HG03135 (cell line): ENCODE results near the gene SERHL2.
"Not testable (repeated sequence)": the region's sequence is repeated elsewhere in the genome, so short reads cannot be mapped to it uniquely, and the experiment has no call there.

Source experiments
- ATAC-seq: cut with Tn5 transposase; IDR thresholded peaks from one replicate; pipeline ENCODE4 v1.9.1; 2021; ENCODE audit warnings: mild to moderate bottlenecking, moderate library complexity; ENCODE audit not compliant: unreplicated experiment

SERHL2 gene

GRCh38 chr22:42553475-42554361, at the start of gene SERHL2:
Gene SERHL2 (plus strand): TSS chr22:42553956. CDS start chr22:42554021, 65 bp downstream.
- peak; percentile 46 for ATAC-seq

- not testable (repeated sequence) for ATAC-seq
Measured at GRCh38 chr22:42508327-42508974, 45.3 kb upstream of the SERHL2 start.

- not testable (repeated sequence) for ATAC-seq
Measured at GRCh38 chr22:42508975-42509364, 44.8 kb upstream of the SERHL2 start.

GRCh38 chr22:42509548-42509947, 44.2 kb upstream of the SERHL2 start:
- ATAC-seq: no peak

- ATAC-seq: no peak
Measured at GRCh38 chr22:42511401-42511891, 42.3 kb upstream of the SERHL2 start.

GRCh38 chr22:42512273-42512990, 41.3 kb upstream of the SERHL2 start:
- not testable (repeated sequence) for ATAC-seq

GRCh38 chr22:42514331-42514730, 39.4 kb upstream of the SERHL2 start:
- not testable (repeated sequence) for ATAC-seq

GRCh38 chr22:42515304-42515703, 38.5 kb upstream of the SERHL2 start:
- ATAC-seq: not testable (repeated sequence)

GRCh38 chr22:42515896-42516295, 37.9 kb upstream of the SERHL2 start:
- ATAC-seq: no peak

- ATAC-seq: not testable (repeated sequence)
Measured at GRCh38 chr22:42517103-42517502, 36.7 kb upstream of the SERHL2 start.

- ATAC-seq: peak; percentile 9
Measured at GRCh38 chr22:42518638-42519524, 34.9 kb upstream of the SERHL2 start.

GRCh38 chr22:42519525-42520401, 34.0 kb upstream of the SERHL2 start, which contains the start of gene RRP7A:
Gene RRP7A (minus strand): TSS chr22:42519796. CDS start chr22:42519786, 10 bp downstream.
- peak; percentile 74 for ATAC-seq

GRCh38 chr22:42521228-42521546, 32.6 kb upstream of the SERHL2 start:
- no peak for ATAC-seq

GRCh38 chr22:42522546-42522945, 31.2 kb upstream of the SERHL2 start:
- no peak for ATAC-seq

- no peak for ATAC-seq
Measured at GRCh38 chr22:42528591-42529307, 25.0 kb upstream of the SERHL2 start.

- ATAC-seq: not testable (repeated sequence)
Measured at GRCh38 chr22:42529435-42529834, 24.3 kb upstream of the SERHL2 start.

- not testable (repeated sequence) for ATAC-seq
Measured at GRCh38 chr22:42531401-42532084, 22.2 kb upstream of the SERHL2 start.

- ATAC-seq: no peak
Measured at GRCh38 chr22:42533638-42533977, 20.1 kb upstream of the SERHL2 start.
